HTERT RPE-1 (cell line): Measurements from ENCODE around the gene TUBA1B.
"Not testable (repeated sequence)": the region's sequence is repeated elsewhere in the genome, so short reads cannot be mapped to it uniquely, and the experiment has no call there.

ENCODE experiments used
- in situ Hi-C: fragments of 300-500 bp; cut with MboI; formaldehyde crosslinking; loops from 4 replicates; pipeline ENCODE4 v1.14.3; 2020; ENCODE audit warnings: low sequenced_read_pairs

The TUBA1B gene

DNA sequence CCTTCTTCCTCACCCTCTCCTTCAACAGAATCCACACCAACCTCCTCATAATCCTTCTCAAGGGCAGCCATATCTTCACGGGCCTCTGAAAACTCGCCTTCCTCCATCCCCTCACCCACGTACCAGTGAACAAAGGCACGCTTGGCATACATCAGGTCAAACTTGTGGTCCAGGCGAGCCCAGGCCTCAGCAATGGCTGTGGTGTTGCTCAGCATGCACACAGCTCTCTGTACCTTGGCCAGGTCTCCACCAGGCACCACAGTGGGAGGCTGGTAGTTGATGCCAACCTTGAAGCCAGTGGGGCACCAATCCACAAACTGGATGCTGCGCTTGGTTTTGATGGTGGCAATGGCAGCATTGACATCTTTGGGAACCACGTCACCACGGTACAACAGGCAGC lies 3.2 kb downstream of the TUBA1B start:
- in situ Hi-C loops: not testable (repeated sequence)

DNA sequence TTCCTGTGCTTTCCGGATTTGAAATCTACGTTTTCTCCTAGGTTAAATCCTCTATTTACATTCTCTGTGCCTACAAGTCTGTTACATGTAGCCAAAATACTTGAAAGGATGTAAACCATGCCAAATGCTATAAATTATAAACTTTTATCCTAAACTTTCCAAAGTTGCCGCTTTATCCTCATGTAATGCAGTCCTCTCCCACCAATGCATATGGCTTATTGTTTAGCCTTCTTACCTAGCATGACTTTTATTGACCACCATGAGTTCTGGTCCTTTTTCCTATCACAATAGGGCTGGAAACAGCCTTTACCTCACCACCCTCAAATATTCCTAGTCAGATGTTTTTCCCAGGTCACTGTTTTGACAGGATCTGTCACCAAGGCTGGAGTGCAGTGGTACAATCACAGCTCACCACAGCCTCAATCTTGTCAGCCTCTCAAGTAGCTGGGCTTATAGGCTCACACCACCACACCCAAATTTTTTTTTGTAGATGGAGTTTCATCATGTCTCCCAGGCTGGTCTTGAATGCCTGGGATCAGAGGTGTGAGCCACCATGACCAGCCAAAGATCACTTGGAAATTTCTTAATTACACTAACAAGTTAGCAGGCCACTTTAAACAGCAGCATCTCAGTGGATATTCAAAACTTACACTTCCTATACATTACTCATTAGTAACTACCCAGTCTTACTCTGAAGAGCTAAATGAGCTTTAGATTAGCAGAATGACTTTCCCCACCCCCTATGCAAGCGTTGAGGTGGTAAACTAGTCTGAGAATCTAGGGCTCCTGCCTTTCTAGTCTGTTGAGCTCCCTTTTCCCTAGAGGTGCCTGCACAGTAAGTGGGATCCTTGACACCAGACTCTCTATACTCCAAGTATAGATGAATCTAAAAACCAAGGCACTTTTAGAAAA lies 4.1 kb downstream of the TUBA1B start:
- in situ Hi-C loops: no loop called here

DNA sequence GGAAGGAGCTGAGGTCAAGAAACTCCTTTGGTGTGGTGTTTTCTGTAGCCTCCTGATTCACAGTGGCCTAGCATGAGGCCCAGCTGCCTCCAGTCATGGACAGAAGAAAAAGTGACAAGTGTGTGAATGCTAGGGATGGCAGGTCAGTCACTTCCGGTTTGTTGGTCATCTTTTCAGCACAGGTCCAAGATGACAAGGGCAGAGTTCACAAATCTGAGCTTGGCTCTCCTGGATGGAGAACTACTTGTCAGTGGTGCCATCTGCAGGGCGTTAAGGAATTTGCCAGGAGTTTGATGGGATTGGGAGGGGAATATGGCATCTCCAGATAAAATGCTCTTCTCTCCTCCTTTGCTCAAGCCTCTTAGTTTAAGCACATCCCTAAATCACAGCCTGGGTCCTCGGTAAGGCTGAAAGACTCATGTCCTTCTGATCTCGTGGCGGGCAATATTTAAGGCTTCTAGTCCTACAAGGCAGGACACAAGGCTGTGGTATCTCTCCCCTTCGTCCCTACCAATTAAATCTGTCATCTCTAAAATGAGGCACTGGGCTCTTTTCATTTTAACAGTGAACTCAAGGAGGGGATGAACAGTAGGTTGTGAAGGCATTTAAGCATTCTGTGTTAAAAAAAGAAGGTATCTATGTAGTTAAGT lies 10.0 kb downstream of the TUBA1B start:
- in situ Hi-C loops: no loop called here

DNA sequence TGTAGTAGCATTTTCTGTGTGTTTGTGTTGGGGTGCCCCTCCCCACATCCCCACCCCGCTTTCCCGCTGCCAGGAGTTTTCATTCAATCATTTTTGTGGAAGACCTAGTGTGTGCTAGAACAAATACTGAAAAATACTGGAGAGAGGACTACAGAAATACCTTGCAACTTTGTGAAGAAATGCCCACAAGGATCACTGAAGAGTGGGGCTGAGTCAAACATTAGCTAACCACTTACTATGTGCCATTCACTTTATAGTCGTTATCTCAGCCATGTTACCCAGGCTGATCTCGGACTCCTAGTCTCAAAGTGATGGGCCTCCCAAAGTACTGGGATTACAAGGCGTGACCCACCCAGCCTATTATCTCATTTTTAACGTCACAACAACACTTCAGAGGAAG lies 20.0 kb downstream of the TUBA1B start:
- in situ Hi-C loops: no loop called here

DNA sequence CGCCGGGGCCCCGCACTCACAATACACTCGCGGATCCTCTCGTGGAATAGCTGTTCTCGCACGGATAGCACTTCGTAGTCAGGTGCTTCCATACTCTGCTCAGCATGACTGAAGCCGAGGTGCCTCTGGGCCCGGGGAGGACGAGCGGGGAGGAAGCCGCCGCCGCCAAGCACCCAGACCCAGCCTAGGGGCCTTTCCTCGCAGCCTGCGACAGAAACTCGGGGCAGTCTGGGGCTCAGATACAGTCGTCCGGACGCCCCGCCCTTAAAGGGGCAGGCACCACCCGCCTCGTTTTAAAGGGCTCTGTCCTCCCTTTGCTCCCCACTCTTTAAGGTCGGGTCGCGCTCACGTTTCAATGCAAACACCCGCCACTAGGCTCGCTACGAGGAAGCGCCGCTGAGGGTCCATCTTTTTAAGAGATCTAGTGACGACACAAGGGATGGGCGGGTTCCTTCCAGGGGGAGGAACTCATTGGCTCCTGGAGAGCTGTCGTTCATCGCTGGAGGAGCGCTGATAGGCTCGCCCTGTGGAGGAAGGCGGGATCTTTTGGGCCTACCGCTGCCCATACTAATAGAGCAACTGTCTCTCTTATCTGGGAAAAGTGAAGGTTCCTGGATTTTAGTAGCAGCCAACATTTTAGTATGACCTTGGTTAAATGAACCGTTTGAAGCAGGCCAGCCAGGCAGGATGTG lies 20.6 kb downstream of the TUBA1B start, which contains the start of gene LMBR1L:
TSS of gene LMBR1L (minus strand) at position 384 of the 692 bp plus-strand sequence. CDS start at position 92, 292 bp downstream.
- in situ Hi-C loops: no loop called here

DNA sequence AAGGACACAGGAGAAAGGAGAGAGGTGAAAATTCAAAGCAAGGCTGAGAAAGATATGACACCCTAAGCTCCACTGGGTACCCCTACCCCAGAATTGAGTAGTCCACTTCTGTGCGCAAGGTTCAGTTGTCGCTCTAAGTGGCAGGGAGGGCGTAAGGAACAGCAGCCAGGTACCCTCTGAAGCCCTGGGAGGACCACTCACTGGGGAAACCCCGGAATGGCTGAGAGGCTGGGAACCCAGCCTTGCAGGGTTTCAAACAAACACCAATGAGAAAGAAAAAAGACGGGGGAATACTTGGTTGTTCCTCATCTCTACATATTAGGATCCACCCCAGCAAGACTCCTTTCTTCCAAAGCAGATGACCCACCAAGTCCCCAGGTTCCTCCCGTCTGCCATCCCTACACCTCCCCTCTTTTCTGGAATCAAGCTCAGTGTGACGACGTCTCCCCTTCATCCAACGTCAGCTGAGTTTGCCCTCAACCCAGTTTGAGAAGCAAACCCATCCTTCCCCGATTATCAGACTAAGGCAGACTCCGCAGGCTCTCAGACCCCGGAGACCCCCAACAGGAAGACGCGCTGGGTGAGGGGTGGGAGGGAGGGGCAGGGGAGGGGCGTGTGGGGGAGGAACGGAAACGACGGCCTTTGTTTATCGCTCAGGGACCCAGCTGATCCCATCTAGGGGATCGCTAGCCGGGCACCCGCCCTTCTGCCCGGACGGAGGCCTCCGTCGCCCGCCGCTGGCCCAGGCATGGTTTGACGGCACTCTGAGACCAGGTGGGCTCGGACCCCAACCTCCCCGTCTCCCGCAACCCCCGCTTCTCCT lies 21.3 kb downstream of the TUBA1B start:
- in situ Hi-C loops: no loop called here

DNA sequence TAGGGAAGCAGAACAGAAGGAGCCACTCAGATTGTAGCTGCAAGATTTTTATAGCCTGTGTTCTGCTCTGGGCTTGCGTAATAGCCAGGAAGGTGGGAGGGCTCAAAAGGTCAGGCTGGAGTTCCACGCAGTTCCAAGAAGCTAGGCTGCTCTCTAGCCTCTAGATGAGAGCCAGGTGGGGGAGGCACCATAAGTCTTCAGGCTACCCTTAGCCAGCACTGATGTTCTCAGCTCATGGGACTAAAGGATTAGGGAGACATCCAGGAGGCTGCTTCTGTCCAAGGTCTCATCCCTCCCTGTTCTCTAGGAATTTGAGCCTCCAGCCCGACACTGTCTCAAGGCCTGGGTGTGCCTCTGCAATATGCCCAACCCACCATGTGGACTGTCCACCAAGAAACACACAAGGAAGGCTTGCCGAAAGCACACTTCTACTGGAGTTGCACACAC lies 22.2 kb downstream of the TUBA1B start:
- in situ Hi-C loops: no loop called here

DNA sequence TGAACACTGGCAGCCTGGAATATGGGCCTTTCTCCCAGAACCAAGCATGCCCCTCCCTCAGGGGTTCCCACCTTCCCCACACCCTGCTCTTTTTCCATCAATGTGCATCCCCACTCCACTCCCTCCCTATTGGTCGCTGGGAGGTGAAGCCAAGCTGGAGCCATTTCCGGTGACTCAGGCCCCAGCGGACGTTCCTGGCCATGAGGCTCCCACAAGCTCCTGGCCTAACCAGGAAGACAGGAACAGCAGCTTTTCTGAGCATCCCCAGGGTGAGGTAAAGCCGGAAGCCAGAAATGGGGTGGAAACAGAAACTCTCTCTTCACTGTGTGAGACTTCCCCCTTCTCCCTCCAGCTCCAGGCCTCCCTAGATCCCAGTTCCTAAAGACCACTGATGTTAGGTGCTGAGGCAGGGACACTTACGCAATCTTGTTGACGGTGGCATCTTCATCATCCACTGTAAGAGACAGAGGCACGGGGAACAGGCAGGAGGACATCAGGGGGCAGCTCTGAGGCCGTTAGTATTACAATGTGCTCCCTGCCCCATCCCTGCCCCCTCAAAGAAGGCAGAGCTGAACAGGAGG lies 25.6 kb downstream of the TUBA1B start:
- in situ Hi-C loops: no loop called here

DNA sequence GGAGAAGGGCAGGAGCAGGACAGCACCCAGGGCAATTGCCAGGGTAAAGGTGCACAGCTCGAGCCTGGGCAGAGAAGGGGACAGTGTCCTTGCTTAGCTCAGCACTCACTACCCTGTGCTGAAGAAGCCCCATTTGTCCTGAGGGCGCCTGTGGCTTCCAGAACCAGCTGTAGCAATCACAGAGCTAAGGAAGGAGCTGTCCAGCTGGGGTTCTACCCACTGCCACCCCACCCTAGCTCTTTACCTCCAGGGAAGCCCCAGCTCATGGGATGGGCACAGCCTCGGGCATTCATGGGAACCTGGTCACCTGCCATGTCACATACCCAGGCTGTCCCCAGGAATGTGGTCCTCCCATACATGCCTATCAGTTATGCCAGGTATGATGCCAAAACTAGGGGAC lies 26.4 kb downstream of the TUBA1B start:
- in situ Hi-C loops: no loop called here

DNA sequence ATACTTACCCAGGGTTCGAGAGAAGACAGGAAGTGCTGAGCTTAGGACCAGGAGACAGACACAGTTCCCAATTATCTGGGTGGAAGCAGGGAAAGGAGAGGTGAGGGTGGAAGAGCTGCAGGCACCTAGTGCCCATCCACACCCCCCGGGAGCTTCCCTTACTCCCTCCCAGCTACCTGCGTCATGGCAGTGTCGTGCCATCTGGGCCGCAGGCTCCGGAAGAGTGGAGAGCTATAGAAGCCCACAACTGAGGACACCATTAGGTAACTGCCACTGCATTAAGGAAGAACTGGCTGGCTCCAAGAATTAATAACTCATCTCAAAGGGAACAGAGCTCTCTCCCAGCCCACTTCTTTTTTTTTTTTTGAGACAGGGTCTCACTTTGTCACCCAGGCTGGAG lies 30.8 kb downstream of the TUBA1B start:
- in situ Hi-C loops: no loop called here

DNA sequence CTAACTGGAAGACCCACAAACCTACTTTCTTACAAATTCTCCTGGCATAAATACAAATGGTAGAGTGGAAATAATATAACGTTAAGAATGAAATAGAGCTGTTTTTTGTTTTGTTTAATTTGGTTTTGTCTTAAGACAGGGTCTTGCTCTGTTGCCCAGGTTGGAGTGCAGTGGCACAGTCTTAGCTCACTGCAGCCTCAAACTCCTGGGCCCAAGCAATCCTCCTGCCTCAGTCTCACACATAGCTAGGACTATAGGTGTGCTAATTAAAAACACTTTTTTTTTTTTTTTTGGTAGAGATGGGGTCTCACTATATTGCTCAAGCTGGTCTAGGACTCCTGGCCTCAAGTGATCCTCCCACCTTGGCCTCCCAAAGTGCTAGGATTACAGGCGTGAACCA lies 32.5 kb downstream of the TUBA1B start:
- in situ Hi-C loops: no loop called here

DNA sequence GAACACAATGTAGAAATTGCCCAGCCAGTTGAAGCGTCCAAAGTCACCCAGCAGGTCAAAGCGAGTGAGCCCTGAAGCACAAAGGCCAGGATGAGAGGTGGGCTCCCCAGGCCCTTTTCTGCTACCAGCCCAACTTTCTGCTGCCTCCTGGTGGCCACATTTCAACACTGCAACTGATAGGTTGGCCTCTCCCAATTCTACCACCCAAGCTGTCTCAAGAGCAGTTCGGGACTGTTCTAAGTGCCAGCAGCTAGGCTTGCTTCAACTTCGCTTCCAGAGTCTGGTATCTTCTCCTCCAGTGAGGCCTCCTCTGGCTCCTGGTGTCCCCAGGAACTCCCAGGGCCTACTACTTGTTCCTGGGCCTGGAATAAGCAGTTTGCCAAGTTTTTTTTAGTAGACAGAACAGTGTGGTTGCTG lies 33.2 kb downstream of the TUBA1B start:
- in situ Hi-C loops: no loop called here

DNA sequence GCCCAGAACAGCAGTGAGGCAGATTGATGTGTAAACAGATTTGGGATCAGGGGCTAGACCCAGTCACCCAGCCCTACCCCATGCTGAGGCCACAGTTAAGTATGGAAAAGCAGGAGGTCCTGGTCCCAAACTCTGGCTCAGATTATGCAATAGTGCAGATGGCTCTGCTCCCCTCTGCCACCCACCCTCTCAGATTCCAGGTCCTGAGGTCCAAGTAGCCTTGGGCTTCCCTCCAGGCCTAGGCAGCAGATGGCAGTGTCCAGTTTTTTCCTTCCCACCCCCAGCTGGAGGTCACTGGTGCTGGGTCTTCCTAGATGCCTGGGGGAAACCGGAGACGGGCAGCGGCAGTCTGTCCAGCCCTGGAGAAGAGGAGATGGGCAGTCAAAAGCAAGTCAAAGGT lies 33.8 kb downstream of the TUBA1B start:
- in situ Hi-C loops: no loop called here

DNA sequence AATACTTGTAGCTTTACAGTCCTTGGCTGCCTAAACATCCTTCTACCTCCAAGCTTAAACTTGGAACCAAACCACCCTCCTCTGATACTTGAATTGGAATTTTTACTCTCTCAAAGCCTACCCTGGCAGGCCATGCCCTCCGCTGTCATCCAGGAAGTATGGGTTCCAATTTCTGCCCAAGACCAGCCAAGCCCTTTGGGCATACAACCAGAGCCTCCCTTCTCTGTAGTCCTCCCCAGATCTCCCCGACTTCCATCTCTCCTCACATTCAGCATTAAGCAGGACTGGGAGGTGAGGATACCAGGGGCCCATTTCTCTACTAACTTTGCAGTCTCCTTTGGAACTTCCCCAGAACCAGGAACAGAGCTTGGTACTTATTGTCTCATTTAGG lies 36.2 kb downstream of the TUBA1B start:
- in situ Hi-C loops: no loop called here

DNA sequence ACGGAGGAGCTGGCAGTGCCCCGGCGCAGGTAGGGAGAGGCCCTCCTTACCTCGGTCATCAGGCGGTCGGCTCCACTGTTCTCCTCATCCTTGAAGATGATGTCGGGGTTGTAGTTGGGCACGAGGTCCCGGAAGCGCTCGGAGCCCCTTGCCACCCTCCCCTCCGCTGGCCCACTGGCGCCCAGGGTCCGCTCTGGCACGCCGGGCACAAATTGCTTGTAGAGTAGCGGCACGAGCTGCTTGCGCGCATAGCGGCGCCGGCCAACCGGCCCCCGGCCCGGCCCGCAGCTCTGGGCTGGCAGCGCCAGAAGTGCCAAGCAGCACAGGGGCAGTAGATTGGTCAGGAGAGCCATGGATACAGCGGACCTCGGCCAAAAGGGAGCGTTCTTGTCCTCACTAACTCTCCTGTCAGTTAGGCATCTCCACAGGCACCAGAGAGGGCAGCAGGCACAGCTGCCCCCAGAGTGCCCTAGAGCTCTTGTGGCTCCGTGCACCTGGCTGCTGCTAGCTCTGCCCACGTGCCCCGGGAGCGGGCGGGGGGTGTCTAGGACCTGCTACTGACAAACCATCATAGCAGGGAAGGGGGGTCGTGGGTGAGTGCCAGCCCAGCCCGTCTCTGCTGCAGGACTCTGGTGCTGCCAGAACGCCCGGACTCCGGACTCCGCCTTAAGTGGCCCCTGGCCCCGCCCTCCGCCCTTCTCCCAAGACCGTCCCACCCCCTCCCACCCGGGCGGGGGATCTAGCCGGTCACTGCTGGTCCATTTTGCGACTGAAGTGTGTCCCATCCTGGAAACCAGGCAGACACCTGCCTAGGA lies 36.8 kb downstream of the TUBA1B start, which contains the start of gene DHH:
TSS of gene DHH (minus strand) at position 642 of the 815 bp plus-strand sequence. CDS start at position 353, 289 bp downstream.
- in situ Hi-C loops: no loop called here

DNA sequence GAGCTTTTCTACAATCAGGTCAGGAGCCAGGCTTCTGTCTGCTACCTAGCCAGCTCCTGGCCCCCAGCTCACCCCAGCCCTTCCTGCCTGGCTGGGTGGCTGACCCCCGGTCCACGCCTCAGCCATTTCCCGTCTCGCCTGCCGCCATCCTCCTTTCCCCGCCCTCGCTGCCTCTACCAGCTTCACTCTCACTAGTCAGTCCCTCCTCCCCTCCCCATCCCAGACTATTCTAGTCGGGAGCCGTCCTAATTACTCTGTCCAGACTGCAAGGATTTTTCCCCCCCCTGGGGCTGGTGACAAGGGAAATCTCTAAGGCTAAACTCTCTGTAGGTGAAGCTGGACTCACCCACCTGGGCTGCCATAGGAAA lies 37.4 kb downstream of the TUBA1B start:
- in situ Hi-C loops: no loop called here

DNA sequence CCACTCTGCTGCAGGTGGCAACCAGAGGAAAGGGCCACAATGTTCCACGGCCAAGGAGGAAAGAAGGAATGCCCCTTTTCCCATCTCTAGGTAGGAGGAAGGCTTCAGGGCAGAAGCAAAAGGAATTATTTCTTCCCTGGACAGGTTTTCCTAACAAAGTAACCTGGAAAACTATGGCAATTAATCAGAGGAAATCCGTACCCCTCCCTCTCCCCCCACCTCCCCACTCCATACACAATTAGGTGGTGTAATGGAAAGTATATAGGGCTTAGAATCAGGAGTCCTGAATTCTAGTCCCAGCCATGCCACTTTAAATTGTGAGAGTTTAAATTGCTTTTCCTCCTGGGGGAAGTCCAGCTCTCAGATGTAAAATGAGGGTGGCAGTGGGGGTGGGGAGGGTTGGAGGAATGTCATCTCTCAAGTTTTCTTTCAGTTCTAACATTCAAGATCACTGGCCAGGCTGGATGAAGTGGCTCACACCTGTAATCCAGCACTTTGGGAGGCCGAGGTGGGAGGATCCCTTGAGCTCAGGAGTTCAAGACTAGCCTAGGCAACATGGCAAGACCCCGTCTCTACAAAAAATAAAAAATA lies 38.3 kb downstream of the TUBA1B start:
- in situ Hi-C loops: no loop called here

DNA sequence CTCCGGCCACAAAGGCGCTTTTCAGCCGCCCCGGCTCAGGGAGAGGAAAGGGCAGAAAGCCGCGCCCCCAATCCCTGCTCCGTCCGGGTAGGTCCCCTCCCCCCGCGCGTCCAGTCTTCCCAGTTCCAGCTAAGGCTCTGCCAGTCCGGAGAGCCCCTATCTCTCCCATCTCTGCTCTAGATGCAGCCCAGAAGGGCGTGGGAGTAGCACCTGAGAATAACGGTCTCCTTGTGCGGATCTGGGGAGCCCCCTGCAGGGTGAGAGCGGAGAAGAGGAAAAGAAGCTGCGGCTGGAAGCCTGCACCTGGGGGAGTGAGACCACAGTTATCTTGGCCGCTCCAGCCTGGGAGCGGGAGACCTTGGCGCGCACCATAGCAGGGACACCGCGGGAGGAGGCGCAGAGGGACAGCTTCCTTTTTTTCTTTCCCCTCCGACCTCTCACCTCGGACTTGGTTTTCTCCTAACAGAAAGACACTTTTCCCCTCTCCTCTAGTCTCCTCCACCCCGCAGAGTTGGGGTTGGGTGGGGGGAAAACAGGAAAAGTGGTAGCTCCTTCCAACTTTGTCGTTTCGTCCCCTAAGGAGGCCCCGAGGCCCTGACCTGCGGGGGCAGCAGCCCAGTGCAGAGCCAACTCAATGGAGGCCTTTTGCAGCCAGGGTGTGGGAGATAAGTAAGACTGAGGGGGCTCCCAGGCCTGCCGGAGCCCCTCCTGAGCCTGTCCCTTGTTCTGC lies 38.9 kb downstream of the TUBA1B start:
- in situ Hi-C loops: no loop called here

DNA sequence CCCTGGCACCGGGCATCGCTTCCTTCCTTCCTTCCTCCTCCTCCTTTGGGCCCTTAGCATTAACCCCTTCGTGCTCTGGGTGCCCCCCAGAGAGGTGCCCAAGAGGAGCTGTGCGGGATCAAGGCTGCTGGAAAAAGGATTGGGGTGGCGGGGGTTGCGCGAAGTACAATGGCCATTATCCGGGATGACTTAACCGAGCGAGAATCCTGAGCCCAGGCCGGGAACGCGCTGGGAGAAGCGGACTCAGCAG lies 39.4 kb downstream of the TUBA1B start:
- in situ Hi-C loops: no loop called here
